H9 (cell line): ENCODE measurements around the gene ADAMTS17. TPM values are rescaled to one million over a fixed set of nuclear protein-coding genes. Genes with fewer than 3 reads are reported as not detected.

Experiments
- DNase-seq: peaks from one replicate; pipeline ENCODE4 v3.0.0-alpha.2; 2017
- H2AFZ ChIP-seq: one replicate; pipeline ENCODE4 v1.6.1; 2013; ENCODE audit warnings: mild to moderate bottlenecking, low read length, control low read depth, moderate library complexity
- H2AK5ac ChIP-seq: 2 replicates; pipeline ENCODE4 v1.6.1; 2013; ENCODE audit warnings: low read length, control low read depth, mixed read lengths; ENCODE audit not compliant: insufficient read length
- H2BK120ac ChIP-seq: one replicate; pipeline ENCODE4 v1.6.1; 2013; ENCODE audit warnings: low read depth, mild to moderate bottlenecking, low read length, control low read depth, inconsistent platforms; ENCODE audit not compliant: poor library complexity, severe bottlenecking
- H2BK12ac ChIP-seq: 2 replicates; pipeline ENCODE4 v1.6.1; 2013; ENCODE audit warnings: low read length, control low read depth, mixed read lengths, low read depth; ENCODE audit not compliant: insufficient read length
- H2BK15ac ChIP-seq: 2 replicates; pipeline ENCODE4 v1.6.1; 2013; ENCODE audit warnings: low read depth, low read length, control low read depth
- H2BK20ac ChIP-seq: one replicate; pipeline ENCODE4 v1.6.1; 2013; ENCODE audit warnings: low read depth, mild to moderate bottlenecking, low read length, control low read depth, inconsistent platforms; ENCODE audit not compliant: poor library complexity, severe bottlenecking
- H2BK5ac ChIP-seq: 2 replicates; pipeline ENCODE4 v1.6.1; 2013; ENCODE audit warnings: low read length, control low read depth, mixed read lengths; ENCODE audit not compliant: insufficient read length
- H3K14ac ChIP-seq: 2 replicates; pipeline ENCODE4 v1.6.1; 2013; ENCODE audit warnings: low read length, control low read depth; ENCODE audit not compliant: insufficient read depth
- H3K18ac ChIP-seq: 2 replicates; pipeline ENCODE4 v1.6.1; 2013; ENCODE audit warnings: low read depth, mild to moderate bottlenecking, mixed read lengths, low read length, control low read depth; ENCODE audit not compliant: insufficient read length
- H3K23ac ChIP-seq: 2 replicates; pipeline ENCODE4 v1.6.1; 2013; ENCODE audit warnings: low read length, control low read depth, mixed read lengths, low read depth; ENCODE audit not compliant: insufficient read length
- H3K23me2 ChIP-seq: 2 replicates; pipeline ENCODE4 v1.6.1; 2013; ENCODE audit warnings: low read depth, mild to moderate bottlenecking, mixed read lengths, low read length, control low read depth; ENCODE audit not compliant: insufficient read length, poor library complexity, severe bottlenecking
- H3K27ac ChIP-seq: 2 replicates; pipeline ENCODE4 v1.5.1; 2013; ENCODE audit warnings: low read length, control low read depth, mixed read lengths, low read depth; ENCODE audit not compliant: insufficient read length
- H3K27me3 ChIP-seq: 2 replicates; pipeline ENCODE4 v1.6.1; 2013; ENCODE audit warnings: low read length, control low read depth, inconsistent platforms; ENCODE audit not compliant: insufficient read depth
- H3K4ac ChIP-seq: 2 replicates; pipeline ENCODE4 v1.6.1; 2013; ENCODE audit warnings: low read depth, mild to moderate bottlenecking, control low read depth, inconsistent platforms, low read length, moderate library complexity
- H3K4me1 ChIP-seq: 2 replicates; pipeline ENCODE4 v1.6.1; 2013; ENCODE audit warnings: low read length, control low read depth, inconsistent platforms; ENCODE audit not compliant: insufficient read depth
- H3K4me2 ChIP-seq: 2 replicates; pipeline ENCODE4 v1.6.1; 2013; ENCODE audit warnings: low read length, control low read depth, mixed read lengths; ENCODE audit not compliant: insufficient read length, insufficient read depth
- H3K56ac ChIP-seq: 2 replicates; pipeline ENCODE4 v1.6.1; 2013; ENCODE audit warnings: low read depth, mild to moderate bottlenecking, mixed read lengths, low read length, control low read depth; ENCODE audit not compliant: insufficient read length
- H3K79me1 ChIP-seq: 2 replicates; pipeline ENCODE4 v1.6.1; 2013; ENCODE audit warnings: low read depth, mild to moderate bottlenecking, moderate library complexity, low read length, control low read depth, inconsistent platforms; ENCODE audit not compliant: insufficient read depth, poor library complexity, severe bottlenecking
- H3K79me2 ChIP-seq: 2 replicates; pipeline ENCODE4 v1.6.1; 2013; ENCODE audit warnings: low read length, control low read depth, inconsistent platforms; ENCODE audit not compliant: insufficient read depth
- H3K9ac ChIP-seq: 2 replicates; pipeline ENCODE4 v1.6.1; 2013; ENCODE audit warnings: low read length, control low read depth, mixed read lengths; ENCODE audit not compliant: insufficient read length; ENCODE audit errors: extremely low read depth
- H3K9me3 ChIP-seq: one replicate; pipeline ENCODE4 v1.6.1; 2013; ENCODE audit warnings: low read depth, low read length, inconsistent platforms; ENCODE audit not compliant: control insufficient read depth
- H3T11ph ChIP-seq: one replicate; pipeline ENCODE4 v1.6.1; 2013; ENCODE audit warnings: mild to moderate bottlenecking, low read length, control low read depth, inconsistent platforms
- H4K20me1 ChIP-seq: one replicate; pipeline ENCODE4 v1.6.1; 2013; ENCODE audit not compliant: control insufficient read depth, insufficient read length, insufficient read depth
- H4K5ac ChIP-seq: 2 replicates; pipeline ENCODE4 v1.6.1; 2013; ENCODE audit warnings: low read depth, mild to moderate bottlenecking, mixed read lengths, low read length, control low read depth; ENCODE audit not compliant: insufficient read length
- H4K8ac ChIP-seq: replicated peaks from 2 replicates; pipeline ENCODE4 v1.6.1; 2013; ENCODE audit warnings: low read length, control low read depth, mixed read lengths, low read depth; ENCODE audit not compliant: insufficient read length
- H4K91ac ChIP-seq: 2 replicates; pipeline ENCODE4 v1.6.1; 2013; ENCODE audit warnings: low read depth, mild to moderate bottlenecking, moderate library complexity, mixed read lengths, low read length, control low read depth; ENCODE audit not compliant: insufficient read length
- H3K27ac Mint-ChIP-seq, 3 experiments: 2 replicates in 2 of 3; 3 replicates in 1 of 3; pipeline ENCODE4 v1.8.0; 2020 to 2021; ENCODE audit warnings: mixed read lengths in 3 of 3, mild to moderate bottlenecking in 1 of 3, moderate library complexity in 1 of 3
- H3K27me3 Mint-ChIP-seq: 2 replicates; pipeline ENCODE4 v1.8.0; 2021; ENCODE audit warnings: low read depth, mild to moderate bottlenecking, moderate library complexity, mixed read lengths
- H3K36me3 Mint-ChIP-seq, 3 experiments: 2 replicates in 2 of 3; 3 replicates in 1 of 3; pipeline ENCODE4 v1.8.0; 2020 to 2021; ENCODE audit warnings: low read depth in 3 of 3, mixed read lengths in 3 of 3; ENCODE audit not compliant: insufficient read depth in 1 of 3
- H3K4me1 Mint-ChIP-seq, 2 experiments: 2 replicates each; pipeline ENCODE4 v1.8.0; 2020; ENCODE audit warnings: mixed read lengths in 2 of 2
- H3K4me3 Mint-ChIP-seq, 2 experiments: 2 replicates in 1 of 2; 3 replicates in 1 of 2; pipeline ENCODE4 v1.8.0; 2020 to 2021; ENCODE audit warnings: mild to moderate bottlenecking in 2 of 2, mixed read lengths in 2 of 2, moderate library complexity in 1 of 2
- H3K9me3 Mint-ChIP-seq, 2 experiments: 2 replicates in 1 of 2; 3 replicates in 1 of 2; pipeline ENCODE4 v1.8.0; 2020; ENCODE audit warnings: mild to moderate bottlenecking in 2 of 2, mixed read lengths in 2 of 2, moderate library complexity in 1 of 2
- WGBS: extraction: QIAGEN DNeasy Blood & Tissue Kit; methylation state at CpG from one replicate; pipeline ENCODE4 v1.1.7; 2013; ENCODE audit warnings: missing lambda C conversion rate, low lambda C conversion rate, mixed read lengths; ENCODE audit not compliant: insufficient read length; ENCODE audit errors: extremely low coverage; 5-methylcytosine and 5-hydroxymethylcytosine counted together
- total RNA-seq: library from RNA; stranded (reverse); gene quantifications from 2 replicates; pipeline ENCODE4 v1.2.1, GENCODE V29; 2021
- TF ChIP-seq, protein P1 (sequence below): fragments of 200-600 bp; sonication (generic); conservative IDR thresholded peaks from 3 replicates; pipeline ENCODE4 v1.8.0; 2021; ENCODE audit warnings: antibody characterized with exemption, mild to moderate bottlenecking

ADAMTS17 gene
- total RNA-seq, 1 experiment from 2014 or later = 2.9 TPM

DNA sequence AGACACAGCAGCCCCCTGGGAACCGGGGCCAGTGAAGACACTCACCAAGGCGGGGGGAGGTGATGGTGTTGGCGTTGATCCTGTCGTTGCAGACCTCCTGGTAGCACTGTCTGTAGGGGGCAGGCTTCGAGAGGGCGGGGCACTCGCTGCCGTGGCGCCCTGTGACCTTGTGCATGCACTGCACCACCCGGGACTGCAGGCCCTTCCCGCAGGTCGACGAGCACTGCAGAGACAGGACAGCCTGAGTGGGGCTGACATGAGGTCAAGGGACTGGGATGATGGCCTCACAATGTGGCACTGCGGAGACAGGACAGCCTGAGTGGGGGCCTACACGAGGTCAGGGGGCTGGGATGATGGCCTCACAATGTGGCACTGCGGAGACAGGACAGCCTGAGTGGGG is 365.8 kb downstream of the ADAMTS17 start:
- no peak overlapping the region for H3K18ac ChIP-seq
- WGBS = no CpG with 5 or more reads among the region's 16 CpGs
- H4K91ac ChIP-seq = no peak overlapping the region
- Mint-ChIP-seq H3K9me3 (no peaks in the 10 kb centered on the region), H3K27me3 (peaks cover 12% of the 10 kb centered on the region), H3K4me3 (no peak overlapping the region), H3K36me3 (no peaks in the 10 kb centered on the region; a peak in 1 of 7 replicates), H3K4me1 (peaks cover 17 to 23% of the 10 kb centered on the region in 2 experiments), H3K27ac (no peak overlapping the region)
- DNase-seq = no peak
- no peak overlapping the region for H3K23ac ChIP-seq
- no peak overlapping the region for H4K8ac ChIP-seq
- no peaks in the 10 kb centered on the region; the same call in 1 of the 2 replicates for H3K4me1 ChIP-seq
- H3K79me1 ChIP-seq = no peaks in the 10 kb centered on the region
- H3K4ac ChIP-seq = no peak overlapping the region
- no peak overlapping the region for H2AK5ac ChIP-seq
- no peak overlapping the region for H3K27ac ChIP-seq
- H3K56ac ChIP-seq = no peak overlapping the region
- H3K9ac ChIP-seq = no peak overlapping the region
- H2BK15ac ChIP-seq = no peak overlapping the region
- no peak overlapping the region for H2BK12ac ChIP-seq
- no peak overlapping the region for H2BK120ac ChIP-seq
- no peak overlapping the region for H3T11ph ChIP-seq
- H3K79me2 ChIP-seq = no peaks in the 10 kb centered on the region
- H2BK5ac ChIP-seq = no peak overlapping the region
- H3K27me3 ChIP-seq = no peaks in the 10 kb centered on the region
- no peak overlapping the region for H2BK20ac ChIP-seq
- no peaks in the 10 kb centered on the region for H3K23me2 ChIP-seq
- H3K4me2 ChIP-seq = no peak overlapping the region
- H4K20me1 ChIP-seq = no peaks in the 10 kb centered on the region
- H3K14ac ChIP-seq = no peak overlapping the region
- TF ChIP-seq, protein P1, sequence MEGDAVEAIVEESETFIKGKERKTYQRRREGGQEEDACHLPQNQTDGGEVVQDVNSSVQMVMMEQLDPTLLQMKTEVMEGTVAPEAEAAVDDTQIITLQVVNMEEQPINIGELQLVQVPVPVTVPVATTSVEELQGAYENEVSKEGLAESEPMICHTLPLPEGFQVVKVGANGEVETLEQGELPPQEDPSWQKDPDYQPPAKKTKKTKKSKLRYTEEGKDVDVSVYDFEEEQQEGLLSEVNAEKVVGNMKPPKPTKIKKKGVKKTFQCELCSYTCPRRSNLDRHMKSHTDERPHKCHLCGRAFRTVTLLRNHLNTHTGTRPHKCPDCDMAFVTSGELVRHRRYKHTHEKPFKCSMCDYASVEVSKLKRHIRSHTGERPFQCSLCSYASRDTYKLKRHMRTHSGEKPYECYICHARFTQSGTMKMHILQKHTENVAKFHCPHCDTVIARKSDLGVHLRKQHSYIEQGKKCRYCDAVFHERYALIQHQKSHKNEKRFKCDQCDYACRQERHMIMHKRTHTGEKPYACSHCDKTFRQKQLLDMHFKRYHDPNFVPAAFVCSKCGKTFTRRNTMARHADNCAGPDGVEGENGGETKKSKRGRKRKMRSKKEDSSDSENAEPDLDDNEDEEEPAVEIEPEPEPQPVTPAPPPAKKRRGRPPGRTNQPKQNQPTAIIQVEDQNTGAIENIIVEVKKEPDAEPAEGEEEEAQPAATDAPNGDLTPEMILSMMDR = no peak
- no peaks in the 10 kb centered on the region for H3K9me3 ChIP-seq
- H2AFZ ChIP-seq = no peak overlapping the region
- no peak overlapping the region for H4K5ac ChIP-seq
